HepG2 (cell line): ENCODE measurements around the gene CARD19. TPM values are rescaled to one million over a fixed set of nuclear protein-coding genes. Genes with fewer than 3 reads are reported as not detected.

Experiments used
- JDP2 ChIP-seq: sonication (generic); formaldehyde crosslinking; IDR thresholded peaks from 2 replicates; pipeline ENCODE4 v1.8.1; 2022; ENCODE audit warnings: missing genetic modification reagents, borderline replicate concordance
- KDM2A ChIP-seq: sonication (generic); formaldehyde crosslinking; IDR thresholded peaks from 2 replicates; pipeline ENCODE4 v1.4.0; 2020; ENCODE audit warnings: low read depth, missing genetic modification reagents, borderline replicate concordance
- LCORL ChIP-seq, 2 experiments: fragments of 450-650 bp in 1 of 2; sonication (generic) in 1 of 2; formaldehyde crosslinking in 1 of 2; IDR thresholded peaks; 2 replicates each; pipeline versions ENCODE4 v1.5.0 to v1.6.1; 2017 to 2020; ENCODE audit warnings: antibody characterized with exemption in 1 of 2, missing genetic modification reagents in 1 of 2
- SRSF1 ChIP-seq: fragments of 200-400 bp; formaldehyde crosslinking; optimal IDR thresholded peaks from 2 replicates; pipeline ENCODE3; 2017; ENCODE audit warnings: mild to moderate bottlenecking, low read depth, low read length, moderate library complexity
- STAT6 ChIP-seq: sonication (generic); formaldehyde crosslinking; IDR thresholded peaks from 2 replicates; pipeline ENCODE4 v1.4.0; 2020; ENCODE audit warnings: missing genetic modification reagents, mild to moderate bottlenecking, borderline replicate concordance
- USF2 ChIP-seq, 2 experiments: sonication (generic) in 1 of 2; formaldehyde crosslinking in 1 of 2; IDR thresholded peaks; 2 replicates each; pipeline versions ENCODE4 v1.5.1 to v1.6.1; 2011 to 2020; ENCODE audit warnings: borderline replicate concordance in 1 of 2, low read depth in 1 of 2, low read length in 1 of 2, mild to moderate bottlenecking in 1 of 2, missing genetic modification reagents in 1 of 2, moderate library complexity in 1 of 2
- ZBTB10 ChIP-seq: sonication (generic); formaldehyde crosslinking; IDR thresholded peaks from 2 replicates; pipeline ENCODE4 v1.4.0; 2020; ENCODE audit warnings: missing genetic modification reagents, borderline replicate concordance
- ZNF598 ChIP-seq: sonication (generic); formaldehyde crosslinking; IDR thresholded peaks from 2 replicates; pipeline ENCODE4 v1.5.1; 2020; ENCODE audit warnings: mild to moderate bottlenecking, missing genetic modification reagents, borderline replicate concordance
- ZNF841 ChIP-seq: sonication (generic); formaldehyde crosslinking; IDR thresholded peaks from 2 replicates; pipeline ENCODE4 v1.8.1; 2023; ENCODE audit warnings: missing genetic modification reagents, borderline replicate concordance
- polyA plus RNA-seq, 8 experiments: library from polyadenylated mRNA; depleted of rRNA in 3 of 8; stranded (reverse) in 7 of 8; unstranded in 1 of 8; fragments of >200 nt; fragmentation: Illumina TruSeq in 4 of 8; extraction: Trizol in 4 of 8; gene quantifications; 2 replicates each; pipeline versions ENCODE4 v1.2.1 to v1.2.3, GENCODE V29; 2011 to 2016; ENCODE audit warnings: low read depth in 4 of 8, missing spikeins in 1 of 8, mixed read lengths in 1 of 8; ENCODE audit not compliant: insufficient read depth in 1 of 8
- total RNA-seq, 5 experiments: library from RNA; depleted of rRNA; stranded (reverse); fragments of >200 nt; fragmentation: Illumina TruSeq; extraction: Trizol; gene quantifications; 2 replicates each; pipeline ENCODE4 v1.2.3, GENCODE V29; 2016; ENCODE audit warnings: low read depth in 1 of 5
- TF ChIP-seq, protein P1 (sequence below): sonication (generic); formaldehyde crosslinking; IDR thresholded peaks from 2 replicates; pipeline ENCODE4 v1.8.0; 2022; ENCODE audit warnings: mild to moderate bottlenecking, missing genetic modification reagents, borderline replicate concordance
- TF ChIP-seq, protein P2 (sequence below): sonication (generic); formaldehyde crosslinking; IDR thresholded peaks from 2 replicates; pipeline ENCODE4 v1.5.0; 2020; ENCODE audit warnings: missing genetic modification reagents
- TF ChIP-seq, protein P3 (sequence below): sonication (generic); formaldehyde crosslinking; IDR thresholded peaks from 2 replicates; pipeline ENCODE4 v1.5.0; 2020; ENCODE audit warnings: missing genetic modification reagents

Gene CARD19
- total and polyA plus RNA-seq, 2 of the 13 experiments (the other 11 are each of a cell fraction or from before 2014, with no cell fraction given): 18.4 to 47.2 TPM

DNA sequence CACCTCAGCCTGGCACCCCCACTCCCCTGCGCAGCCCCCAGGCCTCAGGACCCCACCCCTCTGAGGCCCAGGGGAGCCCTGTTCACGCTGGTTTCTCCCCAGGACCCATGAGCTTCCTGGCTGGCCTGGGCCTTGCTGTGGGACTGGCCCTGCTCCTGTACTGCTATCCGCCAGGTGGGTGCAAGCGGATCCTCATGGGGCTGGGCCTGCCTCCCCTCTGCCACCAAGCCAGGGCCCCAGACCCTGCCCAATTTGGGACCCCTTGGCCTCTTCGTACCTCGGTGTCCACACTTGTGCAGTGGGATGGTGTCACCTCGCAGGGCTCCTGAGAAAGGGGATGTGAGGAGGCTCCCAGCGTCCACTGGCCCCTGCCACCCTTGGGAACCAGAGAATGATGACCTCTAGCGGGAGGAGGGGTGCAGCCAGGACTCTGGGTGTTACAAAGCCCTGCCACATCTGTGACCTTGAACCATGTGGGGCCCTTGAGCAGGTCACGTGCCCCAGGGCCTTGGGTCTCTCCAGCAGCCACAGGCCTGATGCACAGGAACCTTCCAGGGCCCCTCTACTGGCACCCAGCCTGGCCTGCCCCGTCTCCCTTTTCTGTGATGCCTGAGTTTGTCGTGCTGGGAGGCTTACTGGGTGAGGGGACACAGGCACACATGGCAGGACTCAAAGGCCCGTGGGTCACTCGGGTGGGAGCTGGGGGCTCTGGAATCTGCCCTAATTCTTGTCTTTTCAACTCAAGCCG is 16.3 kb downstream of the CARD19 start (continued):
- TF ChIP-seq USF2 (IDR thresholded peaks at IDR 0.05; ENCODE audit: low read depth, low read length): peak; percentile 95
- peak; percentile 96; the same call in 1 of the 2 replicates for TF ChIP-seq USF2 (CRISPR knock-in tag; IDR thresholded peaks at IDR 0.05; ENCODE audit: borderline replicate concordance)
- TF ChIP-seq KDM2A (CRISPR knock-in tag): peak; percentile 63
- TF ChIP-seq JDP2: no peak
- TF ChIP-seq STAT6 (CRISPR knock-in tag): no peak
- peak; percentile 69; the same call in 1 of the 2 replicates for TF ChIP-seq ZNF598 (CRISPR knock-in tag)
- no peak for TF ChIP-seq SRSF1
- TF ChIP-seq, protein P1, sequence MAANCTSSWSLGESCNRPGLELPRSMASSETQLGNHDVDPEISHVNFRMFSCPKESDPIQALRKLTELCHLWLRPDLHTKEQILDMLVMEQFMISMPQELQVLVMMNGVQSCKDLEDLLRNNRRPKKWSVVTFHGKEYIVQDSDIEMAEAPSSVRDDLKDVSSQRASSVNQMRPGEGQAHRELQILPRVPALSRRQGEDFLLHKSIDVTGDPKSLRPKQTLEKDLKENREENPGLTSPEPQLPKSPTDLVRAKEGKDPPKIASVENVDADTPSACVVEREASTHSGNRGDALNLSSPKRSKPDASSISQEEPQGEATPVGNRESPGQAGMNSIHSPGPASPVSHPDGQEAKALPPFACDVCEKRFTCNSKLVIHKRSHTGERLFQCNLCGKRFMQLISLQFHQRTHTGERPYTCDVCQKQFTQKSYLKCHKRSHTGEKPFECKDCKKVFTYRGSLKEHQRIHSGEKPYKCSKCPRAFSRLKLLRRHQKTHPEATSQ (CRISPR knock-in tag): peak; percentile 10; the same call in 1 of the 2 replicates
- TF ChIP-seq LCORL (IDR thresholded peaks at IDR 0.05): no peak
- TF ChIP-seq LCORL (CRISPR knock-in tag; IDR thresholded peaks at IDR 0.05): peak; percentile 93
- TF ChIP-seq ZNF841: no peak
- TF ChIP-seq, protein P2, sequence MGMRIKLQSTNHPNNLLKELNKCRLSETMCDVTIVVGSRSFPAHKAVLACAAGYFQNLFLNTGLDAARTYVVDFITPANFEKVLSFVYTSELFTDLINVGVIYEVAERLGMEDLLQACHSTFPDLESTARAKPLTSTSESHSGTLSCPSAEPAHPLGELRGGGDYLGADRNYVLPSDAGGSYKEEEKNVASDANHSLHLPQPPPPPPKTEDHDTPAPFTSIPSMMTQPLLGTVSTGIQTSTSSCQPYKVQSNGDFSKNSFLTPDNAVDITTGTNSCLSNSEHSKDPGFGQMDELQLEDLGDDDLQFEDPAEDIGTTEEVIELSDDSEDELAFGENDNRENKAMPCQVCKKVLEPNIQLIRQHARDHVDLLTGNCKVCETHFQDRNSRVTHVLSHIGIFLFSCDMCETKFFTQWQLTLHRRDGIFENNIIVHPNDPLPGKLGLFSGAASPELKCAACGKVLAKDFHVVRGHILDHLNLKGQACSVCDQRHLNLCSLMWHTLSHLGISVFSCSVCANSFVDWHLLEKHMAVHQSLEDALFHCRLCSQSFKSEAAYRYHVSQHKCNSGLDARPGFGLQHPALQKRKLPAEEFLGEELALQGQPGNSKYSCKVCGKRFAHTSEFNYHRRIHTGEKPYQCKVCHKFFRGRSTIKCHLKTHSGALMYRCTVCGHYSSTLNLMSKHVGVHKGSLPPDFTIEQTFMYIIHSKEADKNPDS (CRISPR knock-in tag): no peak
- peak; percentile 77; the same call in 1 of the 2 replicates for TF ChIP-seq ZBTB10 (CRISPR knock-in tag)
- TF ChIP-seq, protein P3, sequence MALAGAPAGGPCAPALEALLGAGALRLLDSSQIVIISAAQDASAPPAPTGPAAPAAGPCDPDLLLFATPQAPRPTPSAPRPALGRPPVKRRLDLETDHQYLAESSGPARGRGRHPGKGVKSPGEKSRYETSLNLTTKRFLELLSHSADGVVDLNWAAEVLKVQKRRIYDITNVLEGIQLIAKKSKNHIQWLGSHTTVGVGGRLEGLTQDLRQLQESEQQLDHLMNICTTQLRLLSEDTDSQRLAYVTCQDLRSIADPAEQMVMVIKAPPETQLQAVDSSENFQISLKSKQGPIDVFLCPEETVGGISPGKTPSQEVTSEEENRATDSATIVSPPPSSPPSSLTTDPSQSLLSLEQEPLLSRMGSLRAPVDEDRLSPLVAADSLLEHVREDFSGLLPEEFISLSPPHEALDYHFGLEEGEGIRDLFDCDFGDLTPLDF (CRISPR knock-in tag): no peak
